Muscle layer of colon (tissue), 2 donors: ENCODE results near the gene PIAS3.

Experiments used
- H3K27ac ChIP-seq: one replicate; pipeline ENCODE4 v1.7.0; 2013; ENCODE audit warnings: low read depth, mild to moderate bottlenecking, low read length, moderate library complexity
- H3K27me3 ChIP-seq, 2 donors: one replicate each; pipeline ENCODE4 v1.7.0; 2013; ENCODE audit warnings: low read length in 2 of 2, mild to moderate bottlenecking in 2 of 2; ENCODE audit not compliant: insufficient read depth in 2 of 2, control insufficient read depth in 1 of 2
- H3K36me3 ChIP-seq: one replicate; pipeline ENCODE4 v1.7.0; 2013; ENCODE audit warnings: mild to moderate bottlenecking, low read length; ENCODE audit not compliant: insufficient read depth
- H3K4me1 ChIP-seq: one replicate; pipeline ENCODE4 v1.7.0; 2013; ENCODE audit warnings: mild to moderate bottlenecking, low read length; ENCODE audit not compliant: insufficient read depth
- H3K4me3 ChIP-seq, 2 donors: one replicate each; pipeline ENCODE4 v1.7.0; 2013; ENCODE audit warnings: low read length in 2 of 2, low read depth in 1 of 2, mild to moderate bottlenecking in 1 of 2, moderate library complexity in 1 of 2
- H3K9ac ChIP-seq: one replicate; pipeline ENCODE4 v1.7.0; 2013; ENCODE audit warnings: low read length
- H3K9me3 ChIP-seq: one replicate; pipeline ENCODE4 v1.7.0; 2013; ENCODE audit warnings: mild to moderate bottlenecking, low read length
- donor health status: abdominal sarcoma.
- donor health status: Adenocarcinoma of cecum.

PIAS3 gene

DNA sequence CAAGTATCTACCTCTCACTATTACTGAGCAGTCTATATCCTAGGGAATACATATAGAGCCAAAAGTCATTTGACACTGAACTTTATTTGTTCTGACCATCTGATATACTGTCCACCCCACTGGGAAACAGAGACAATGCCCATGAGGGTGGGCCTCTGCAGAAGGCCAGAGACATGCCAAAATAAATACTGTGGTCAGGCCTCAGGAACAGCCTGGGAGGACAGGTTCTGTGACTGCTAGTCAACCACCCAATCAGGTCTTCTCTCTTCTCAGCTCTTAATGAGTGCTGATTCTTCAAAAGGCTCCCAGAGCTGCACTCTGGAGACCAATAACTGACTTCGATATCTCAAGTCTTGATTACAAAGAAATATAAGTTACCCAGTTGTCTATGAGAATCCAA lies 32.3 kb upstream of the PIAS3 start:
- H3K4me1 ChIP-seq = peaks cover 21% of the 10 kb centered on the region
- H3K4me3 ChIP-seq = no peak overlapping the region
- no peak overlapping the region for H3K27ac ChIP-seq
- H3K36me3 ChIP-seq = no peaks in the 10 kb centered on the region
- H3K9ac ChIP-seq = no peak overlapping the region
- H3K9me3 ChIP-seq = no peaks in the 10 kb centered on the region
- no peaks in the 10 kb centered on the region for H3K27me3 ChIP-seq

- Histone ChIP-seq H3K9ac (no peak overlapping the region), H3K27me3 (peaks cover 0 to 6% of the 10 kb centered on the region in 2 donors)
Measured at GRCh38 chr1:145889722-145890121, 30.8 kb upstream of the PIAS3 start.

DNA sequence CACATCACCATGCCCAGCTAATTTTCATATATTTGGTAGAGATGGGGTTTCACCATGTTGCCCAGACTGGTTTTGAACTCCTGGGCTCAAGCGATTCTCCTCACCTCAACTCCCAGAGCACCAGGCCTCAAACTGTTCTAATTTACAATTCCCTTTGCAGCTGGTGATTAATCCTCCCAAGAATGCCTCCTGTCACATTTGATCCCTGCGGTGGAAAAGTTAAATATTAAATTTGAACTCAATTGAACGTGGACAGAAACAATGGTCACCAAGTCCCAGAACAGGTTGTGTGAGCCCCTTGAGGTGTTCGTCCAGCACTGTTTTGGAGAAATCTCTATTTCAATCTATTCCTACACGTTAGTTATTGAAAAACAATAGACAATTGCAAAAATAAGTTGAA lies 28.8 kb upstream of the PIAS3 start:
- no peak overlapping the region for H3K9ac ChIP-seq
- H3K4me3 ChIP-seq = no peak overlapping the region
- H3K27me3 ChIP-seq = peaks cover 0 to 6% of the 10 kb centered on the region in 2 donors
- no peaks in the 10 kb centered on the region for H3K36me3 ChIP-seq
- H3K27ac ChIP-seq = no peak overlapping the region
- no peaks in the 10 kb centered on the region for H3K9me3 ChIP-seq
- peaks cover 23% of the 10 kb centered on the region for H3K4me1 ChIP-seq

More at GRCh38 chr1:145889722-145890121, 30.8 kb upstream of the PIAS3 start:
- Histone ChIP-seq H3K9me3 (no peaks in the 10 kb centered on the region), H3K36me3 (no peaks in the 10 kb centered on the region), H3K4me3 (no peak overlapping the region), H3K27ac (no peak overlapping the region), H3K4me1 (peaks cover 28% of the 10 kb centered on the region)

DNA sequence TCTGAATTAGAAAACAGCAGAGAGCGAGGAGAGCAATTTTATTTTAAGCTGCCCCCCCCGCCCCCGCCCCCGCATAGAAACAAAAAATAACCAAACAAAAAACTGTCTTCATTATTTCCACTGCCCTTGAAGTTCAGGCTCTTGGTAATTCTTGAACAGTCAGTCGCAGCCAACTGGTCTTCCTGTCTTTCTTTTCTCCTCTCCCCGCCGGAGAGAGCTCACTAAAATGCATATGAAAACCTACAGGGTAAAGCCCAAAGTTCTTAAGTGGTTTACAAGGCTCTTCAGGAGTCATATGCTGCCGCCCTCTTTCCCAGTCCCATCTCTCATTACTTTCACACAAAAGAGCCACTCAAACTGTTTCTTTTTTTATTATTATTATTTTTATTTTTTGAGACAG lies 27.9 kb upstream of the PIAS3 start:
- Histone ChIP-seq H3K27me3 (peaks cover 0 to 6% of the 10 kb centered on the region in 2 donors), H3K4me1 (peaks cover 16% of the 10 kb centered on the region), H3K36me3 (no peaks in the 10 kb centered on the region), H3K9ac (no peak overlapping the region), H3K9me3 (no peaks in the 10 kb centered on the region), H3K27ac (no peak overlapping the region), H3K4me3 (no peak overlapping the region)

DNA sequence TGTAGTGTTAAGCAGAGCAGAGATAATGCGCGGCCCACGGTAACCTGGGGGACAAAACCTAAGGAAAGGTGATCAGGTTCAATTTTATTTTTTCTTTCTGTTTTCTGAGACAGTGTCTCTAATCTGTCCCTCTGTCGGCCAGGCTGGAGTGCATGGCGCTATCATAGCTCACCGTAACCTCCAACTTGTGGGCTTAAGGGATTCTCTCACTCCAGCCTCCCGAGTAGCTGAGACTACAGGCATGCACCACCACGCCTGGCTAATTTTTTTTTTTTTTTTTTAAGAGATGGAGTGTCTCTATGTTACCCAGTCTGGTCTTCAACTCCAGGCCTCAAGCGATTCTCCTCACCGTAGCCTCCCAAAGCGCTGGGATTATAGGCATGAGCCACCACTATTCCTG lies 27.5 kb upstream of the PIAS3 start:
- Histone ChIP-seq H3K4me3 (peak overlapping the region; percentile 66 to 87), H3K9ac (no peak overlapping the region), H3K27ac (peak overlapping the region; percentile 1), H3K9me3 (no peaks in the 10 kb centered on the region), H3K27me3 (peaks cover 0 to 6% of the 10 kb centered on the region in 2 donors), H3K4me1 (peaks cover 12% of the 10 kb centered on the region), H3K36me3 (no peaks in the 10 kb centered on the region)

DNA sequence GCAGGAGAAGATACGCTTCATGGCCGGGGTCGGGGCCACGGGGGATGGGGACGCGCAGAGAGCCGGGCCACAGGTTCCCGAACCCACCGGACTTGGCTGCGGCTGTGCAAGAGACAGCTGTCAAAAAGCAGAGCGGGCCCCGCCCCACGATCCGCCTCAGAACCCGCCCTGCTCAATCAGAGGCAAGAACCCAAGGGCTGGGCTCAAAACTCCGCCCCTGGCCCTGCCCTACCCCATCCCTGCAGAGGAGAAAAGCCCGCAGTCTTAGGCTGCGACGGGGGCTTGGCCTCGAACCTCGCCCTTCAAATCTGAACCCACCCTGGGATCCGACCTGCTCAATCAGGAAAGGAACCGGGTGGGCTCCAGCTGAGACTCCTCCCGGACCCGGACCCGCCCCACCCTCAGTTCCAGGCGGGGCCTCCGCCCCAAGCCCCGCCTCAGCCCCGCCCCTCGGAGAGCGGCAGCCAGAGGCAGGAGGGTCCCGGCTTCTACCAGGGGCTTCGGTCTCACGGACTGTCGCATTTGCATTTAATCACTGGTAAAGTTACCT lies 26.9 kb upstream of the PIAS3 start, which contains the start of gene ANKRD35:
Gene ANKRD35, minus strand, starts transcription at position 129 of the 550 bp plus-strand sequence. Its CDS starts 108 bp downstream, at position 21.
- Histone ChIP-seq H3K9me3 (no peaks in the 10 kb centered on the region), H3K9ac (no peak within 1 kb of the TSS), H3K4me3 (peak within 1 kb of the TSS; percentile 66 to 87), H3K36me3 (no peaks in the 10 kb centered on the region), H3K27me3 (peaks cover 0 to 6% of the 10 kb centered on the region in 2 donors), H3K4me1 (peaks cover 7% of the 10 kb centered on the region), H3K27ac (peak within 1 kb of the TSS; percentile 1)

GRCh38 chr1:145884675-145885074 lies 25.8 kb upstream of the PIAS3 start:
- H3K36me3 ChIP-seq = no peaks in the 10 kb centered on the region
- no peaks in the 10 kb centered on the region for H3K9me3 ChIP-seq
- H3K4me1 ChIP-seq = peaks cover 7% of the 10 kb centered on the region
- peaks cover 0 to 6% of the 10 kb centered on the region in 2 donors for H3K27me3 ChIP-seq
- no peak overlapping the region for H3K27ac ChIP-seq
- no peak overlapping the region for H3K9ac ChIP-seq
- no peak overlapping the region for H3K4me3 ChIP-seq

GRCh38 chr1:145879775-145880174 lies 20.9 kb upstream of the PIAS3 start:
- no peaks in the 10 kb centered on the region for H3K4me1 ChIP-seq
- H3K27me3 ChIP-seq = peaks cover 0 to under 1% of the 10 kb centered on the region in 2 donors
- no peaks in the 10 kb centered on the region for H3K9me3 ChIP-seq
- no peak overlapping the region for H3K27ac ChIP-seq
- no peak overlapping the region for H3K9ac ChIP-seq
- H3K36me3 ChIP-seq = no peaks in the 10 kb centered on the region
- no peak overlapping the region for H3K4me3 ChIP-seq

GRCh38 chr1:145878724-145879123 lies 19.8 kb upstream of the PIAS3 start:
- H3K36me3 ChIP-seq = no peaks in the 10 kb centered on the region
- no peaks in the 10 kb centered on the region for H3K4me1 ChIP-seq
- no peak overlapping the region for H3K27ac ChIP-seq
- H3K9me3 ChIP-seq = no peaks in the 10 kb centered on the region
- no peak overlapping the region for H3K4me3 ChIP-seq
- no peak overlapping the region for H3K9ac ChIP-seq
- no peaks in the 10 kb centered on the region for H3K27me3 ChIP-seq

DNA sequence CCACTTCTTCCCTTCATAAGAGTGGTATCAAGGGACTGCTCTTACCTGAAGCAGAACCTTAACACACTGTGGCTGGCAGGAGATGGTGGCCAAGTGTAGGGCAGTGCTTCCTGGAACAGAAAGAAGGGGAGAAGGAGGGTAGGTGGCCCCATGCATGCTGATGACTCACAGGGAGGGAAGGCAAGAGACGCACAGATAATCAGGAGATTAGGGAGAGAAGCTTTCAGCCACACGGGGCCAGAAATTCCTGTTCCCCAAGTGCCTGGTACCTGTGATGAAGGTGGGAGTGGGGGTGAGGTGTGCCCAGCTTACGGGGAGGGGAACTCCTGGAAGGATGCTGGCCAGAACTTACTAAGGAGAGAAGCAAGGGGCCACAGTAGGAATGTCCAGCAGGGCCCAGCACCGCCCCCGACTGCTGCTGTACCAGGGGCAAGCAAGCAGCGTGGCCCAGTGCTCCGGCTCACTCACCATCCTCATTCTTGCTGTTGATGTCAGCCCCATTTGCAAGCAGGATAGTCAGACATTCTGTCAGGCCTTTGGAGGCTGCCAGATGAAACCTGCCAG lies 19.1 kb upstream of the PIAS3 start:
- Histone ChIP-seq H3K4me1 (peaks cover 2% of the 10 kb centered on the region), H3K9ac (no peak overlapping the region), H3K27me3 (no peaks in the 10 kb centered on the region), H3K4me3 (no peak overlapping the region), H3K9me3 (no peaks in the 10 kb centered on the region), H3K36me3 (no peaks in the 10 kb centered on the region), H3K27ac (no peak overlapping the region)

DNA sequence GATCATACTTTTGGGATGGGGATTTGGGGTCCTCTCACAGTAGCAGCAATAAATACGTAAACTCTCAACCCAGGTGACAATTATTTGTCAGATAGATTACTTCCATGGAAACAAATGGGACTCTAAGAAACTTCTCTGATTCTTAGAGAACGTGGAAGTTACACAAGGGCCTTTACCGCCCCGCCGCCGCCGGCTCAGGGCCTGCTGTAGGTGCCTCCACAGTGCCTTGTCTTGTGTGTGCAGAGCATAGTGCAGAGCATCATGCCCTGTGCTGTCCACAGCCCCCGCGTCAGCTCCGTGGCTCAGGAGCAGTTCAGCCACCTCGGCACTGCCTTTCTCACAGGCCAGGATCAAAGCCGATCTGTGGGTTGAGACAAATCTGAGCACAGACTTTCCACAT lies 15.8 kb upstream of the PIAS3 start:
- Histone ChIP-seq H3K9ac (no peak overlapping the region), H3K36me3 (no peaks in the 10 kb centered on the region), H3K27me3 (no peaks in the 10 kb centered on the region), H3K4me3 (no peak overlapping the region), H3K4me1 (peaks cover 13% of the 10 kb centered on the region), H3K27ac (no peak overlapping the region), H3K9me3 (no peaks in the 10 kb centered on the region)
